Daoy (cell line): ENCODE data around the gene MRPL52. TPM values are rescaled to one million over a fixed set of nuclear protein-coding genes. Genes with fewer than 3 reads are reported as not detected.
A peak's percentile ranks its signal among the peaks of the same experiment; 100 is the strongest.
"Not testable (repeated sequence)": the region's sequence is repeated elsewhere in the genome, so short reads cannot be mapped to it uniquely, and the experiment has no call there.

ENCODE experiments used
- DNase-seq: peaks from one replicate; pipeline ENCODE4 v3.0.0-alpha.2; 2015; ENCODE audit warnings: low read depth
- total RNA-seq: library from RNA; depleted of rRNA; stranded (reverse); fragments of >200 nt; shearing (Covaris generic); gene quantifications from 2 replicates; pipeline ENCODE4 v1.2.3, GENCODE V29; 2014

The MRPL52 gene
- total RNA-seq, 1 experiment from 2014 or later: 174 TPM

DNA sequence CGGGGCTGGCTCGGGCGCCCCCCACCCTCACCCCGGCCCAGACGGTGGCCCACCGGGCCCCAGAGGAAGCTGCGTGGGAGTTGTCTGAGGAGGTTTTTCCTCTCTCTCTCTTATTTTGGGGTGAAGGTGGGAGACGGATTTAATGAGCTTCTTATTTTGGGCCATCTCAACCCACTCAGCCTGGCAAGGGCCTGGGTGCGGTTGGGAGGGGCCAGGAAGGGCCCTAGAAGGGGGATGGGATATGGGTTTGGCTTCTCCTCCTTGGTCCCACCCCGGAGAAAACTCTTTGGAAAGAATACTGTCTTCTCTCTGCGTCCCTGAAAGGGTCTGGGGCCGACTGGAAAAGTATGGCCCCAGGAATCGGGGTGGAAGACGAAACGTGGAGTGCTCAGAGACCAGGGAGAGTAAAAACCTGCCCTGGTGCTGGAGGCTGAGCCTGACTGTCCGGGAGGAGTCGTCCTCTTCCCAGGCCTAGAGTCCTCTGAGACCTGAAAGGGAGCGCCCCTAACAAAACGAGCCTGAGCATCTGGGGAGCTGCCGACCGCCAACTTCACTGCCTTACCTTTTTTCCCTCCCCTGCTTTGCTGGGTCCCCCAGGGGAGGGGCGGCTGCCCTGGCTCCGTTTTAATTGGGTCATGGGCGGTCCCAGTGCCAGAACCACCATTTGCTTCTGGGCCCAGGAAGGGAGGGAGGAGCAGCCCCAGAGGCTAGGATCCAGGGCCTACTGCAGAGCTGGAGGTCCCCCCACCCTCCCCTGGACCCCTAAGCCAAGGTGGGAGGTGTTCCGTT, 8.3 kb downstream of the MRPL52 start:
- peak; percentile 68 for DNase-seq

DNA sequence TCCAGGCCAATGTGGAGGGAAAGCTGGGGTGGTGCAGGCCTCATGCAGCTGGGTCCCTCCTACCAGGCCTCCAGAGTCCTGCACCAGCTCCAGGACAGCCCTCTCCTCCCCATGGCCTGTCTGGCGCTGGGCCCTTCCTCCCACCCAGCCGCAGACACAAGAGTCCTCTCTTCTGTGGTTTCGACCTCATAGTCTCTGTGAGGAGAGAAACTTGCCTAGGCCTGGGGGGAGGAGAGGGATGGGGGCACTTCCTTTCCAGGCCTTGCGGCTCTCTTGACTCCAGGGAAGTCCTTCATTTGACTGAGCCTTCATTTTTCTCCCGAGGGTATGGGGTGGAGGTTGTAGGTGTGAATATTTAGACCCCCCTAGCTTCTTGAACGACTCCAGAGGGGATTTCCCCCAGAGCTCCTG, 8.9 kb downstream of the MRPL52 start:
- peak; percentile 79 for DNase-seq

GRCh38 chr14:22839159-22839779, 9.6 kb downstream of the MRPL52 start:
- DNase-seq: no peak

GRCh38 chr14:22841311-22841710, 11.6 kb downstream of the MRPL52 start:
- no peak for DNase-seq

DNA sequence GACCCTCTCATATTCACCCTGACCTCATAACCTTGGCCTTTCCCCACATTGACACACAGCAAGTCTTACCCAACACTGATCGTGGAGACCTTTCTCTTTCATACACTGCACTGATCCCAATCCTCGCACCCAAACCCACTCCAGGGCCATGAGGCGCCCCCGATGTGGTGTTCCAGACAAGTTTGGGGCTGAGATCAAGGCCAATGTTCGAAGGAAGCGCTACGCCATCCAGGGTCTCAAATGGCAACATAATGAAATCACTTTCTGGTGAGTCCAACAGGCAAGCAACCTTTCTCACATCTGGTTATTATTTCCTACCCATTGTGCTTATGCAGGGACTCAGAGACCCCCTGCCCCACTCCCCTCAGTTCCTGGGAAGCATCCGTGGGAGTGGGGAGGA, 12.1 kb downstream of the MRPL52 start:
- DNase-seq: no peak

DNA sequence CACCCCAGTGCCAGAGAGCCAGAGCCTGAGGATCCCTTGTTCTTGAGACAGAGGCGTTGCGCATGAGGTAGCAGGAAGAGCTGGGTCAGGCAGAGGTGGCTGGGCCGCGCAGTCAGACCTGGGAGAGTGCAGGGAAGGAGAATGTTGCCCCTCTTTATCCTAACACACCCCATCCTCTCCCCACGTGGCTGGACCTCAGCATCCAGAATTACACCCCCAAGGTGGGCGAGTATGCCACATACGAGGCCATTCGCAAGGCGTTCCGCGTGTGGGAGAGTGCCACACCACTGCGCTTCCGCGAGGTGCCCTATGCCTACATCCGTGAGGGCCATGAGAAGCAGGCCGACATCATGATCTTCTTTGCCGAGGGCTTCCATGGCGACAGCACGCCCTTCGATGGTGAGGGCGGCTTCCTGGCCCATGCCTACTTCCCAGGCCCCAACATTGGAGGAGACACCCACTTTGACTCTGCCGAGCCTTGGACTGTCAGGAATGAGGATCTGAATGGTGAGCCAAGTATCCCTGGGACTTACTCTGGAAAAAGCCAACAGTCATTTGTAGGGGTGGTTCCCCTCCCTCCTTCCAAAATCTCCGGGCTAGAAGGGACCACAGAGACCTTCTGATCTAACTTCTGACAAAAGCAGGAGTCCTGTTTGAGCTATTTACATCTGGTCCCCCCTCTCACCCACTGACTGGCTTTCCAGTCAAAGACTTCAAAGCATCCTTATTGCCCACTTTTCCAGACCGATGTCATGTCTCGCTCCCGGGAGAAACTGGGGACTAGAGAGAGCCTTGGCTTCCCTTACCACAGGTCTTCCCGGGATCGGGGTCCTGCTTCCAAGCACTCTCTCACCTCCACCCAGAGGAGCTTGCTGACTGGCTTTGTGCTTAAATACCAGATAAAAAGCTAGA, 12.8 kb downstream of the MRPL52 start:
- DNase-seq: no peak

DNA sequence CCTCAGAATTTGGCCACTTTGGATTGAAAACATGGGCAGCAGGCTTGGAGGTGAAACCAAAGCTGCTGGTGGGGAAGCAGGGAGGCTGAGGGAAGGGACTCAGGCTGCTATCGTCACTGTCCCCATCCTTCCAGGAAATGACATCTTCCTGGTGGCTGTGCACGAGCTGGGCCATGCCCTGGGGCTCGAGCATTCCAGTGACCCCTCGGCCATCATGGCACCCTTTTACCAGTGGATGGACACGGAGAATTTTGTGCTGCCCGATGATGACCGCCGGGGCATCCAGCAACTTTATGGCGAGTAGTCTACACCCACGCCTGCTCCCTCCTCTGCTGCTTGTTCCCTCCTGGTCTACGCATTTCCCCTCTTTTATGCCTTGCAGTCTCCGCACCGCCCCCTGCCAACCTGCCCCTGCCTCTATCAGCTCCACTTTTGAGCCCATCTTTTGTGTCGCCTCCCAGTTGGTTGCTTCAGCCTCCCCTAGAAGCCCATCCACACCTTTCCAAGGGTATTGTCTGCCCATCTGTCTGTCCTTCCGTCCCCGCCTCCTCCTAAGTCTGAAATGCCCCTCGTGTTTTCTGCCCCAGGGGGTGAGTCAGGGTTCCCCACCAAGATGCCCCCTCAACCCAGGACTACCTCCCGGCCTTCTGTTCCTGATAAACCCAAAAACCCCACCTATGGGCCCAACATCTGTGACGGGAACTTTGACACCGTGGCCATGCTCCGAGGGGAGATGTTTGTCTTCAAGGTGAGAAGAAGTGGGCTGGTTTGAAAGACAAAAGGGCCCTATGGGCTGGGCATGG, 13.6 kb downstream of the MRPL52 start:
- DNase-seq: no peak

DNA sequence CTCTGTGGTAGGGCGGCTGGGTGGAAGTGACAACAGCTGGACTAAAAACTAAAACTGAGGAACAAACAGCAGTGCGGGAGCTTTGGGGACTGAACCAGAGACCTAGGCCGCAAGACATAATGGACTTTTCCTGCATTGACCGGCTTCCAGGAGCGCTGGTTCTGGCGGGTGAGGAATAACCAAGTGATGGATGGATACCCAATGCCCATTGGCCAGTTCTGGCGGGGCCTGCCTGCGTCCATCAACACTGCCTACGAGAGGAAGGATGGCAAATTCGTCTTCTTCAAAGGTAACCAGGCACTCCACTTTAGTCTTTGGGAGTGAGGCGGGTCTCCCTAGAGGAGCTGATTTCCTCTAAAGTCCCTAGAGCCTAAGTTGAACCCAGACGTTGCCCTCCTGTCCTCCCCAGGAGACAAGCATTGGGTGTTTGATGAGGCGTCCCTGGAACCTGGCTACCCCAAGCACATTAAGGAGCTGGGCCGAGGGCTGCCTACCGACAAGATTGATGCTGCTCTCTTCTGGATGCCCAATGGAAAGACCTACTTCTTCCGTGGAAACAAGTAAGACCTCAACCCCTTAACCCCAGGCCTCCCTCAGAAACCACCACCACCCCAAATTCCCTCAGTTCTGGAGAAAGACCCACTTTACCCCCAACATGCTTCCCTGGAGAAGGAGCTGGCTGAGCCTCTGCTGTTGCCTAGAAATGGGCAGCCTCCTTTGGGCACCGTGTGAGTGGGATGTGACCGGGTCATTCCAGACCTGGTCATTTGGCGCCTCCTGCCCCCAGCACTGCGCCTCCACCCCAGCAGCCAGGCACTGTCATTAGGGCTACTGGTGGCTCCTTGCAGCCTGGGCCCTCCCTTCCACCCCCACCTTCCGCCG, 14.8 kb downstream of the MRPL52 start:
- DNase-seq: no peak

GRCh38 chr14:22845103-22845394, 15.4 kb downstream of the MRPL52 start:
- no peak for DNase-seq

GRCh38 chr14:22845821-22846625, 16.3 kb downstream of the MRPL52 start:
- DNase-seq: no peak

DNA sequence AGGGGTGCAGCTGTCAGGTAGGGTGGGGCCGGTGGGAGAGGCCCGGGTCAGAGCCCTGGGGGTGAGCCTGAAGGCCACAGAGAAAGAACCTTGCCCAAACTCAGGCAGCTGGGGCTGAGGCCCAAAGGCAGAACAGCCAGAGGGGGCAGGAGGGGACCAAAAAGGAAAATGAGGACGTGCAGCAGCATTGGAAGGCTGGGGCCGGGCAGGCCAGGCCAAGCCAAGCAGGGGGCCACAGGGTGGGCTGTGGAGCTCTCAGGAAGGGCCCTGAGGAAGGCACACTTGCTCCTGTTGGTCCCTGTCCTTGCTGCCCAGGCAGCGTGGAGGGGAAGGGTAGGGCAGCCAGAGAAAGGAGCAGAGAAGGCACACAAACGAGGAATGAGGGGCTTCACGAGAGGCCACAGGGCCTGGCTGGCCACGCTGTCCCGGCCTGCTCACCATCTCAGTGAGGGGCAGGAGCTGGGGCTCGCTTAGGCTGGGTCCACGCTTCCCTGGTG, 17.2 kb downstream of the MRPL52 start:
- no peak for DNase-seq

GRCh38 chr14:22847661-22848341, 18.1 kb downstream of the MRPL52 start:
- DNase-seq: peak; percentile 61

- DNase-seq: peak; percentile 92
Observed at GRCh38 chr14:22848351-22849164, 18.9 kb downstream of the MRPL52 start.

- DNase-seq: peak; percentile 65
Observed at GRCh38 chr14:22849212-22849819, 19.6 kb downstream of the MRPL52 start.

DNA sequence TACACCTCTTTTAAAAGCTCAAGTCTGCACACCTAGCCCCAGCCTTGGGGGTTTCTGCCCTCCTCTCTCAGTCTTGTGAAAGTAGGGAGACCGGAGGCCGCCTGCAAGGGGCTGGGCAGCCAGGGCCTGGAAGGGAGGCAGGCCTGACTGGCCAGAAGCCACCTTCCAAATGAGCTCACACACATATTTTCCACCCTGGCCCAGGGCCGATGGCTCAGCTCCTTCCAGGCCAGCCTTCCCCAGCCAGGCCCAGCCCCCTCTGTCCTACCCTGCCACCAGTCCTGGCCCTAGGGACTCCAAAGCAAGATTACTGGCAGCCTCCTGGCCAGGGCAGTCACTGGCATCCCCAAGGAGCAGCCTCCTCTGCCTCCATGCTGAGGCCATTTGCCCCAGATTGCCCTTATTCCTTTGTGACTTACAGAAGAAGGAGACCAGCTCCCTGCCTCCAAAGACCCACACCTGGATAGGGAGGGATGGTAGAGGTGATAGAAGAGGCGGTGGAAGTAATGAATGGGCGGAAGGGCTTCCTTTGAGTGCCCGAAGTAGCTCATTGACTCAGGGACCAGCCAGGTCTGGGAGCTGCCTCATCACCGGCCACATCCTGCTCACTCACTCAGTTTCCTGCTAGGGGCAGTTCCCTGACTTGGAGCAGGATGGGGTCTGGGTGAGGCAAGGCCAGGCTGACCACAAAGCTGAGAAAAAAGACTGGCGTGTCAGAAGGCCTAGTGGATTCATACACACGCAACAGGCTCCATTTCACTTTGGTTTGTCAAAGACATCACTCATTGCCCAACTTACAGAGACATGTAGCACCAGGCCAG, 21.5 kb downstream of the MRPL52 start:
- peak; percentile 97 for DNase-seq

DNA sequence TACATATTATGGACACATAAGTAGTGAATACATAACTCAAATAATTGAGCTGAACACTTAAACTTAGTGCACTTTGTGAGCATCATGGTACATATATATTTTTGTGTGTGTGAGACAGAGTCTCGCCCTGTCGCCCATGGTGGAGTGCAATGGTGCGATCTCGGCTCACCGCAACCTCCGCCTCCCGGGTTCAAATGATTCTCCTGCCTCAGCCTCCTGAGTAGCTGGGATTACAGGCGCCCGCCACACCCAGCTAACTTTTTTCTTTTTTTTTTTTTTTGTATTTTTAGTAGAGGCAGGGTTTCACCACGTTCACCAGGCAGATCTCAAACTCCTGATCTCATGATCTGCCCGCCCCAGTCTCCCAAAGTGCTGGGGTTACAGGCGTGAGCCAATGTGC, 22.5 kb downstream of the MRPL52 start:
- not testable (repeated sequence) for DNase-seq

DNA sequence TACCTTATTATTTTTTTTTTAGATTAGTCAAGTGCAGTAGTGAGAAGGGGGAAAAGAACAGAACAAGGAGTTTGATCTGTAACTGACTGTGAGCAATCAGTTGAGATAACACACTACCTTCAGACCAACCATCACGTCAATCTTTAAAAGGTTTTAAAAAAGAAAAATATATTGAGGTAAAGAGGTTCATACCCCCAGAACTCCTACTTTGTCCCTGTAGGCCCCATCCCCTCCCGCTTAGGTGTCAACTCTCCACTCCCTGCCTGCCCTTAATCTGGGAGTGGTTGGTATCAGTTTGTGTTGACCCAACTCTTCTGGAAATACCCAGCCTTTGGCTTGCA, 22.9 kb downstream of the MRPL52 start:
- no peak for DNase-seq
